NCI-H345 treated with DMSO at 0.1 percent for 48 hours (cell line): ENCODE results near the gene KCP.

Experiments used
- DNase-seq: peaks from one replicate; lab custom pipeline; 2025; ENCODE audit not compliant: unreplicated experiment; lab: John Stamatoyannopoulos, UW

The KCP gene

DNA sequence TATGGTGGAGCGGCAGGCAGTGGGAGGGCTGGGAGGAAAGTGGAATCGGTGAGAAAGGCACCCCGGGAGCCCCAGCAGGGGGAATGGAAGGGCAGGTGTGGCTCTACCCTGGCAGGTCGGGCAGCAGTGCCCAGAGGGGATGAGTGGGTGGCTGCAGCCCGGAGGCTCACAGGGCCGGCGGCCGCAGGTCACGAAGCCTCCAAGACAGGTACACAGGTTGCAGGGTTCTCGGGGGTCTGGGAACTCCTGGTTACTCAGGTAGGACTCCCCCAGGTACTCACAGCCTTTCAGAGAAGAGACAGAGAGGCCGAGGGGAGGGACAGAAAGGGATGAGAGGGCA is 21.8 kb downstream of the KCP start:
- DNase-seq, result peak; percentile 40

DNA sequence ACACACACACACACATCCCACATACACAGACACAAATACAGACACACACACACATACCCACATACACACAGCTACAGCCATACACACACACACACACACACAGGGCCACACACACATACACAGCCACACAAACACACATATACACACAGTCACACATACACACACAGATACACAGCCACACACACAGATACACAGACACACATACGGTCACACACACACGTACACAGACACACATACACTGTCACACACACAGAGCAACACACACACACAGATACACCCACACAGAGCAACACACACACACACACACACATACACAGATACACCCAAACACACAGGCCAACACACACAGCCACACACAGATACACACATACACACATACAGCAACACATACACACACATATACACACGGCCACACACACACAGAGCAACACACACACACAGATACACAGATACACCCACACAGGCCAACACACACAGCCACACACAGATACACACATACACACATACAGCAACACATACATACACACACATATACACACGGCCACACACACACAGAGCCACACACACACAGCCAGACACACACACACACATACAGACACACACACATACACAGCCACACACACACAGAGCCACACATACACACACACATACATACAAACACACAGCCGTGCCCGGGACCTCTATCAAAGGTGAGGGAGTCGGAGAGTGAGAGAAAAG is 22.3 kb downstream of the KCP start:
- DNase-seq, result no peak

DNA sequence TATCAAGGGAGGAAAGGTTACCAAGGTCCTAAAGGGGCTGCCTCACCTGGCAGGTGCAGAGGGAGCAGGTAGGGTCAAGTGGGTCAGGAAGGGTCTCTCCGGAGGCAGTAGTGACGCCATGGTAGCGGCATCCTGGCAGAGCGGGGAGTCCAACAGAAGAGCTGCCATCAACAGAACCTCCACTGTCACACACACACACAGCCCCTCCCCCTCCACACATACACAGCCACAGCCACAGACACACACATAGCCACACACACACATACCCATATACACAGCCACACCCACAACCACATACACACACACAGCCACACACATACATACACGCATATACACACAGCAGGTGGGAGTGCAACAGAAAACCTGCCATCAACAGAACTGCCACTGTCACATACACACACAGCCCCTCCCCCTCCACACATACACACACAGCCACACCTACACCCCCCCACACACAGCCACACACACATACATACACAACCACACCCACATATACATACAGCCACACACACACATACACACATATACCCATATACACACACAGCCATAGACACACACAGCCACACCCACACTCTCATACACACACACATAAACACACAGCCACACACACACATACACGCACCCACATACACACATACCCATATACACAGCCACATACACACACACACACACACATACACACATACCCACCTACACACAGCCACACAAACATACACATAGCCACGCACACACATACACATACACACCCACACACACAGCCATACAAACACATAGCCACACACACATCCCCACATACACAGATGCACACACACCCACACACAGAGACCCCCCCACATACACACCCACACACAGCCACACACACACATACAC is 23.1 kb downstream of the KCP start:
- no peak for DNase-seq

DNA sequence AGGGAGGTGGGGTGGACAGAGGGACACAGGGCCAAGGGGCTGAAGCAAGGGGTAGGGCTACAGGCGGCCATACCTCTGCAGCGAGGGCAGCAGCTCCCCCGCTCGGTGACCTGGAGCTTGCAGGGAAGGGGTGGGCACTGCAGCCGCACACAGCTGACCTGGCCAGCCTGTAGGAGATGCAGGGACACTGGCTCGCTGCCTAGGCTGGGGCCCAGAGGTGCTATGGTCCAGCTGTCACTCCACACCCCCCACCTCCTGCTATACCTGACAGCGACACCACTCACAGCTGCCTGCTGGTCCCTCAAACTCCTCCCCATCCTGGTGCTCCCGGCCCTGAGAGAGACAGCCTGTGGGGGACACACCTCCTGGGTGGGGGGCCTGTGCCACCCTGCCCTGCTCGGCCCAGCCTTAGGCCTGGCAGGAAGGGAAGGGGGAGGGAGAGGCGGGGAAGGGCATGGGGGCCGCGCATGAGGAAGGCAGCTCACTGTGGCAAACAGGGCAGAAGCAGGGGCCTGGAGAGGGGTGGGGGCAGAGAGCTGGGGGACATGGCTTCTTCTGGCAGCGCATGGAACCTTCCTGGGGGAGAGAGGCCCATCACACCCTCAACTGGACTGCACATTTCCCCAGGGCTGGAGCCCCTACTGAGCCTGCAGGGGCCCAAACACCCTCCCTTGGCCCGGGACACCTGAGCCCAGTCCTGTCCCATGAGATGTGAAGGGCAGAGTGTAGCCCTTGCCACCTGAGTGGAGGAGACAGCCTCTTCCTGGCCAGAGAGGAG is 23.9 kb downstream of the KCP start:
- no peak for DNase-seq

DNA sequence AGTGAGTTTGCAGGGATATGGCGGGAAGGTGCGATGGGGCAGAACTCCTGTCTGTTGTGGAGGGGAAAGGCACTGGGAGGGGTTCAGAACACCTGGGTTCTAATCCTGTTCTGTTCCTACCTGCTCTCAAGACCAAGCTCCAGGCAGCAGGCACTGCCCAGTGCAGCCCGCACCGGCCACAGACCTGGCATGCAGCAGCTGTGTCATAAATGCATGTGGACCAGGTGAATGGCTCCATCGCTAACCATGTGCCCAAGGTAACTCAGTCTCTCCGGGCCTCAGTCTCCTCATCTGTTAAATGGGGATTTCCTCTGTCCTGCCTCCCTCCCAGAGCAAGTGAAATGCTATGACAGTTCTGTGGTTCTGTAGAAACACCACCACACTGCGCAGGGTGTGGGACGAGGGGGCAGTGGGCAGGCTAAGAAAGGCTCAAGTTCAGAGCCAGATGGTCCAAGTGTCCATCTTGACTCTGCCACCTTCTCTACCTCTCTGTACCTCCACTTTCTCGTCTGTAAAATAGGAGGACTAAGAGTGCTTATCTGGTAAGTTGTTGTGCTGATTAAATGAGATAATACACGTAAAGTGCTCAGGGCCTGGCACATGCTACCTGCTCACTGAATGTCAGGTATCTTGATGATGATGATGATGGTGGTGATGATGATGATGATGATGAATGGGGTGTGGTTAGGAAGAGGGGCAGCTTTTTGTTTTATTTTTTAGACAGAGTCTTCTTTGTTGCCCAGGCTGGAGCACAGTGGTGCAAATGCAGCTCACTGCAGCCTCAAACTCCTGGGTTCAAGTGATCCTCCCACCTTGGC is 24.9 kb downstream of the KCP start:
- no peak for DNase-seq

DNA sequence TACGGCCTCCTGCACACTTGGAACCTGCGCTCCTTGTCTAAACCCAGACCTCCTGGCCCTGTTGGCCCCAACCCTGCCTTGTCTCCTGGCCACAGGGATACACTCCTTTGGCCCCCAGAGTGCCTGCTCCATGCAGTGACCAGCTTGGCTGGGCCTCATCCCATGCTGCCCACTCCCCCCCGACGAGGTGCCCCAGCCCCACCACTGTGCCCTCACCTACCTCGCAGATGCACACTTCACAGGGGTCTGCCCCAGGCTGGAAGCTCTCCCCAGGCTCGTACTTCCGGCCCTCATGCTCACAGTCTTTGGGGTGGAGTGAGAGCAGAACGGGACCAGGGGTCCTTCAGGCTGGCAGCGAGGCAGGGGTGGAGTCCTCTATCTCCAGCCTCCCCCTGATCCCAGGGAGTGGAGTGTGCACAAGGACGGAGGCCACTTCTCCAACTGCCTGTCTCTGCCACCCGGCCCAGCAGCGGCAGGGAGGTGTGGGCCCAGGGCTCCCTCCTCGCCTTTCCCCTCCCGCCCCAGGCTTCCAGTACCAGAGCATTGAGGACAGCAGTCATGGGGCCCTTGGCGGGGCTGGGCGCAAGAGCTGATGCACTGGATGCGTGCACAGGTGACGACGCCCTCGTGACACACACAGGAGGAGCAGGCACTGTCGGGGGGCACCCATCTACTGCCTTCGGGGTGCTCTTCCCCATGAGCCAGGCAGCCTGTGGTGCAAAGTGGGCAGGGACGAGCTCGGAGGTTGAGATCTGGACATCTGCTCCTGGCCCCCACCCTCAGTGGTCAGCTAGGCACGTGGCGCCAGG is 25.7 kb downstream of the KCP start:
- no peak for DNase-seq

DNA sequence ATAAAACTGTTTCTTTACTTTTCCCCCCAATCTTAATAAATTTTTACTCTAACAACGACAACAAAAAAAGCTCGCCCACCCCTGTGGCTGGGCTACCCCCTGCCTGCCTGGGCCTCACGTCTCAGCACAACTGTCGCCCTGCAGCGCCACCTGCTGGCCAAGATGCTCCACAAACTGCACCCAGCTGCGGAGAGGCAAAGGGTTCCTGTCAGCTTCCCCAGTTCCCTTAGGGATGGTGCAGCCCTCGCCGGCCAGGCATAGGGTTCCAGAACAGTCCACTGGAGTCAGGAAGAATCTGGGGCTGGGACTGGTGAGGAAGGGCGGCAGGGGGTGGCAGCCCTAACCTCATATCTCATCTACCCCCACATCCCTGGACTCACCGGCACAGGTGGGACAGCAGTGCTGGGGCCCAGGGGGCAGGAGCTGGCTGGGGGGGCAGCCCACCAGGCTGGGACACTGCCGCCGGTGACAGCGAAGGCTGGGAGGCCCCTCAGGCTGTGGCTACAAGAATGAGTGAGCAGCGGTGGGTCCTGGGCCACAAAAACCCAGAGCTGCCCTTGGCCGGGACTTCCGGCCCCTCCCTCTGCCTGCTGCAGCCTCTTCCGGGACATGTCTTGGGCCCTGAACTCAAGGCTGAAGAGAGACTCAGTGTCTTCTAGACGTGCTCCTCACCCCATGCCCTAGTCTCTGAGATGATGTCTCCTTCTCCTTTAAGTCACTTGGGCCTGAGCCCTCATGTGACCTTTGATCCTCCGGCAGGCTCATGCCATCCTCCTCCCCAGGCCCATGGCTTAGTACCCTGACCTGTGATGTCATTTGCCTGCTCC is 26.7 kb downstream of the KCP start:
- peak; percentile 54 for DNase-seq

DNA sequence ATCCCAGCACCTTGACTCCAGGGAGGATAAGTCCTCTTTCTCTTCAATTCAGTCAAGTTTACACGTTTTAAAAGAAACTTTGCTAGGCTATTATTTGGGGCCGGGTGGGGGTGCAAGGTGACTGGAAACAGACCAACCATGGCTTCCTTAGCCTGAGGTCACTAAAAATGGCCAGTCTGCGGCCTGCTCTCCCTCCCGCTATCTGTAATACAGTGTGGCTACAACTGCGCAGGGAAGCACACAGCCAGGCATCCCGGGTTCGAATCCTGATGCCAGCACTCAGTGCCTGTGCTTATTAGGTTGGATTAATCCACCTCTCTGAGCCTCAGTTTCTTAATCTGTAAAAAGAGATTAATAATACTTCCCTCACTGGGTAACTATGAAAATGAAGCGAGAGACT is 28.4 kb downstream of the KCP start:
- no peak for DNase-seq

DNA sequence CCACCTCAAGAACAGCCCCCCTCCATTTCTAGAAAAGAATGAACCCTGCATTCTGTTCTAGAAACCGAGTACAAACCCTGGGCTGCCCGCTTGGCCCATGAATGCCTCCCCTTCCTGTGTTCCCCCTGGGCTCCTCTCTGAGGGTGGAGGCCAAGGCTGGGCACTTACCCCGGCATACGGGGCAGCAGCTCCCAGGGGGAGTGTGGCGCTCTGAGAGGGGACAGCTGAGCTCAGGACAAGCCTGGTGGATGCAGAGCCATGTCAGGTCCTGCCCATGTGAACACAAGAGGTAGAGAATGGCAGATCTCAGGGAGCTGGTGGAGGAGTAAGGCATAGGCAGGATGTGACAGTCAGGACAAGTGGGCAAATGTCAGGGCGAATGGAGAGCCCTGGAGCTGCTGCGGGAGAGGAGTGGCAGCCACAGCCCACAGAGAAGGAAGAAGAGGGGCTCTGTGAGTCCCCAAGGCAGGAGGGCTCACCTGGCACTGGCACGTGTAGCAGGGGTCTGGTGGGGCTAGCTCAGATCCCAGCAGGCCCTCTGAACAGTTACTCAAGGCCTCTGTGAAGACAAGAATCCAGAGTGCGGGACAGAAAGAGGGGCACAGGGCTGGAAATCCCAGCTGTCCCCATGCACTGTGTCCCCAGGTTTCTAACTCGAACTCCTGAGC is 28.9 kb downstream of the KCP start:
- no peak for DNase-seq

DNA sequence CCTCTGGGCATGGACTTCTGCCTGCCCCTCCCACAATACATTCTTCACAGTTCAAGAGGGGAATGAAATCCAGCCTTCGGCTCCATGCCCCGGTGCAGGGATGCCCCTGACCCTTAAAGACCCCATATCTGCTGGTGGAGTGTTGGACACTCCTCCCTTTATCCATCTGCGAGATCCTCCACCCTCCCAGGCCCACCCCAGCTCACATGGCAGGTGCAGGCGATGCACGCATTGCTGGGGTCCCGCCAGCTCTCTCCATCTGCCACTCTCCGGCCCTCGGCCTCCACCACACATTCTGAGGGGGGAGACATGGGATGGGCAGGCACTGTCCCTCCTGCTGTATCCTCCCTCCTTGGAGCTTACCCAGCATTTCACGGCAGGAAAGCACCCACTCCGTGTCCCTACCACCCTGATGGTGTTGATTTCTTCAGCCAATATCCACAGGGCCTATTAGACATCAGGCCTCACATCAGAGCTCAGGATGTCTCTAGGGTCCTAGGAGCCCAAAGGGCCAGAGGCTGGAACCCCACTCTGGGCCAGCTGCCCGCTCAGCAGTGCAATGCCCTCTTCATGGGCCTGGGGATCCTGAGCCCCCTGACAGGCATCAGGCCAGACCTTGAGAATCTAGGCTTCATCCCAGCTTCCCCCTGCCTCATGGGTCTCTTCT is 29.6 kb downstream of the KCP start:
- no peak for DNase-seq

DNA sequence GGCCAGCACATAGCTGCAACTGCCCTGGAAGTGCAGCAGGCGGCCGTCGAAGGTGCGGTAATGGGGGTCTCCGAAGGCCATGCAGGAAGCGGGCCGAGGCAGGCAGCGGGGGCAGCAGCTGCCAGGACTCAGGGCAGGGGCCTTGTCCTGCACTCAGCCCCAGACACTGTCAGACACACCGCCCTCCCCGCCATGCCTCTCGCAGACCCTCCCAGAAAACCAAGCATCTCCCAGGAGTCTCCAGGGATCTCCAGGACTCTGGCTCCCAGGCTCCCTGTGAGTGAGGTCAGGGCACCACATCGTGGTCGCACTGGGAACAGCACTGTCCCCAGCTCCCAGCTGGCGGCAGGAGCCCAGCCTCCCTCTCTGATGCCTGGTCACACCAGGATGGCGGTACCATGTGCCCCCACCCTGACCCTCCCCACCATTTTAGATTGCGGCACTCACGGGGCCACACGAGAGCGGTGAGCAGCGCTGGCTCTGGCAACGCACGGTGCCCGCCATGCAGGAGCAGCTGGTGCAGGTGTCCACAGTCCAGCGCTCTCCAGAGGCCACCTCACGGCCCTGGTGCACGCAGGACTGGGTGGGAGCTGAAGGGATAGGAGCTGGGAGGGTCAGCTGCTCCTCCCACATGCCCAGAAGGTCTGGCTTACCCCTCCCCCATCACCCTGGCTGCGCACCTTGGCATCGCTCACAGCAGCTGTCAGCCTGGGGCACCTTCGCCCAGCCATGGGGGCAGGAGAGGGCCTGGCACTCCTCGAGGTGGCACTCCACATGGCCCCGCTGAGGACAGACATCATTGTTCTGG is 30.4 kb downstream of the KCP start:
- peak; percentile 28 for DNase-seq

DNA sequence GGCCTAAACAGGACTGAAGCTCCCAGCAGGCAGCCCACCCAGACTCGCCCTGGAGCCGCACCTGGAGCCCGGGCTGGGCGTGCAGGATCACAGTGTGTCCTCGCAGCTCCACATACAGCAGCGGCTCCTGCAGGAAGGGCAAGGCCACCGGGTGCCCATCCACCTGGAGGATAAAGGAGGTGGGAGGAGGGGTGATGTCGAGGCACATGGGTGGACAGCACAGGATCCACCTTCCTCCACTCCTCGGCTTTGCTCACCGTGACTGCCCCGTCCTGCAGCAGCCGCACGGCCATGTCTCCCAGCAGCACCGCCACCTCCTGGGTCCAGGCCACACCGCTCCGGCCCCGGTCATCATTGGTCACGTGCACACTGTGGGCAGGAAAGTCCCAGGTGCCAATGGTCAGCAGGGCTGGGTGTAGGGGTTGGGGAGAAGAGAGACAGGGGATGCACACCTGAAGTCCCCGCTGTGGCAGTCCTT is 31.0 kb downstream of the KCP start:
- no peak for DNase-seq

DNA sequence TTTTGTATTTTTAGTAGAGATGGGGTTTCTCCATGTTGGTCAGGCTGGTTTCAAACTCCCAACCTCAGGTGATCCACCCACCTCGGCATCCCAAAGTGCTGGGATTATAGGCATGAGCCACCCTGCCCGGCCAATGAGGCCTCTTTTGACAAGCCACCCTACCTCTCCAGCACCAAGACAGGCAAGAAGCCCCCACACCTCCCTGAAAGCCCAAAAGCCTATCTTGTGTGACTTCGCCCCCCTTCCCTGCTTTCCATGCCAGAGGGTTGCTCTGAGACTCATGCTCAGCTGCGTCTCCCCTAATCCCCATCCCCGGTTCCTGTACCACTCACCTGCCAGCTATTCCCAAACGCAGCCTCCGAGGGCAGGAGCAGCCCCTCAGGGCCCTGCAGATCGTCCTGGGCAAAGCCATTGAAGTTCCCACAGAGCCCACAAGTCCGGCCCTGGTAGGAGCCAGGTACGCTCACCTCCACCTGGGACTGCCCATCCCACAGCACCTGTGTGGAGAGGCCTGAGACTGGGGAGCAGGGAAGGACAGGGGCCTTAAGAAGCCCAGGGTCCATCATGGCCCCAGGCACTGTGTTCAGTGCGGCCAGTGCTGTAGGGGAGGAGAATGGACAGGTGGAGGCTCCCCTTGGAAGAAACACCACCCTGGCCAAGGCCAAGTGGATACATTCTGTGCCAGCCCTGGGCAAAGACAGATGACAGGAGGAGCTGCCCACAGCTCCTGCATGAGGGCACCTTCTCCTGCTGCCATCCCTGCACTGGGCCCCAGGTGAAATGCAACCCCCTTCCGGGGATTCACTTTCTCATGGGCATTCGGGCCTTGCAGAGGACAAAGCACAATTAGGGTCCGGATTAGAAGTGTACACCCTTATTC is 32.0 kb downstream of the KCP start:
- DNase-seq, result no peak

DNA sequence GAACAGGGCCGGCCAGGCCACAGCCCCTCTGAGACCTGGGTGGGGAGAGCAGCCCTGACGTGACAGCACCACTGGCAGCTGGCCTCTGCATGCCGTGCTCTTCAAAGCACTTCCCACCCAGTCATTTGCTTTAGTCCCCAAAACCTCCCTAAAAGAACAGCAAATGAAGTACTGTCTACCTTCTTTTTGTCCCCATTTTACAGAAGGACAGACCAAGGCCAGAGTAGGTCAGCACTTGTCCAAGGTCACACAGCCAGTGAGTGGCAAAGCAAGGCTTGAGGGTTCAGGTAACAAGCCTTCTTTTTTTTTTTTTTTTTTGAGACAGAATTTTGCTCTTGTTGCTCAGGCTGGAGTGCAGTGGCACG is 32.8 kb downstream of the KCP start:
- DNase-seq, result no peak

DNA sequence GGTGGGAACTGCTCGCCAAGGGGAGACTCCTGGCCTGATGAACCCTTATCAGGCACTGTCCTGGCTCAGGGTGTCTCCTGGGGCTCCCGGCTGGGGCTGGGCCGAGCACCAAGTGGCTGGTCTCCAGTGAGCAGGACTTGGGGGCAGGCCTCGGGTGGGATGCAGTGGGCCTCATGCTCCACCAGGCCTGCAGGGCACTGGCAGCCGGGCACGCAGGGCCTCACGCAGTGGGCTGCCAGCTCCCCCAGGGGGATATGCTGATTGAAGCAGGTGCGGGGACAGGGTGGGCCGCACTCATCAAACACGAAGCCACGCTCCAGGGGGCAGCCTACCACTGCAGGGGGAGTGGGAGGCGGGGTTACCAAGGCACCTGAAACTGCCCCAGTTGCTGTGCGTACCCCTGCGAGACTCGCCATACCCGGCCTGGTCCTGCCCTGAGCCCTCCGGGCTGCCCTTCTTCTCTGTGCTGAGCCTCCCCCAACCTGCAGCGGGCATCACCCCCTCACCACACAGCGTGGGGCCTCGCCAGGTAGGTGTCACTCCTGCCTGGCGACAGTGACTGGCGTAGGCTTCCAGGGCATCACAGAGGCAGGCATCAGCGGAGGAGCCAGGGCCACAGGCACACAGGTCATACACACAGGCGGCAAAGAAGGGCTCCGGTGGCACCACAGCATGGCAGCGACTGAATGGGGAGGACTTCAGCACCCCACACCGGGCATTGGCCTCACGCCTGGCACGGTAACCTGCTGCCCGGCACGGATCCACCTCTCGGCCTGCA is 33.3 kb downstream of the KCP start:
- no peak for DNase-seq

DNA sequence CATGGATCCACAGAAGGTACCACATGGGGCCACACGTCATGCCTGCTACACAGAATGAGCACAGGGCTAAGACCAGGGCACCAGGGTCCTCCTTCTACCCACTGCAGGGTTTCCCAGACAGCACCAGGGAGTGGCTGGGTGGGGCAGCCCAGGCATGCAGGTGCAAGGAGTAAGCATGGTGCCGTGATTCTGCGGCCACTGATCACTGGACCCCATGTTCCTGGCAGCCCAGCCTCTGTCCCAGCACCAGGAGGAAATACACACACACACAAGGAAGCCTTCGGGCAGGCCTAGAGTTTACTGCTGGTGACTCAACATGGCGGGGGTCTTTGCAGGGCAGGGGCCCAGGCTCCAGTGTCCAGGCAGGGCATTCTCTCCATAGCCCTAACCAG is 33.9 kb downstream of the KCP start:
- no peak for DNase-seq
